OCI-M2 (cell line): ENCODE data around the gene CACNA1C.
"Not testable (repeated sequence)": the region's sequence is repeated elsewhere in the genome, so short reads cannot be mapped to it uniquely, and the experiment has no call there.

Experiments used
- DNase-seq: peaks from one replicate; lab custom pipeline; 2025; ENCODE audit not compliant: unreplicated experiment; lab: John Stamatoyannopoulos, UW

Gene CACNA1C

DNA sequence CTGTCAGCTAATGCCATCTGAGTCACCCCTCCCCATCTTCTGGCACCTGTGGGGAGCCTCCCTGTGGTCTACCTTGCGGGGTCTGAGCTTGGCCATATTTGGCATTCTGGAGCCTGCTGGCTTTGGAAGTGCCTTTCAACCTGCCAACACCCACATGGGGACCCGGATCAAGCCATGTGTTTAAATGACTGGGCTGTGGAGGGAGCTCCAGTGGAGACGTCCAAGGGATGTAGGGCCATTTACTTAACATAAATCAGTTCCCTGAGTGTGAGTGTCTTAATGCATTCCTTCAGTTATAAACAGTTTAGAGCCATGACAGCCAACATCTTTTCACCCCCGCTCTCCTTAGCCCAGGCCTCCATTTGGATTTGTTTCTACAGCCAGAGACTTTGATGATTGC, 22.0 kb downstream of the CACNA1C start:
- no peak for DNase-seq

GRCh38 chr12:2075508-2076195, 22.9 kb downstream of the CACNA1C start:
- no peak for DNase-seq

DNA sequence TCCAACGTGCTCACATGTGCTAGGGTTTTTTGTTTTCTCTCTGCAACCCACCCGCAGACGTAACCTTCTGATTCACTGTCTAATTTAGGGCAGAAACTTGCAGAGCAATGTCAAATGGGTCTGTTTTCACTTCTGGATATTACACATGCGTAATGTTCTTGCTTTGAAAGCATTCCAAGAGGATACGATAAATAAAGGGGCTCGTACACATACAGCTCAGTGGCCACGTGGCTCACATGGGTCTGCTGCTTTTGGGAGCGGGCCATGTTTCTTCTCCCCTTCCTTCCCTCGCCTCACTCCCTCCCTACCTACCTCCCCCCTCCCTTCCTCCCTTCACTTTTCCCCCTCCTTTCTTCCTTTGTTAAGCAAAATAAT, 23.4 kb downstream of the CACNA1C start:
- DNase-seq = no peak

GRCh38 chr12:2076728-2077127, 23.9 kb downstream of the CACNA1C start:
- DNase-seq = no peak

DNA sequence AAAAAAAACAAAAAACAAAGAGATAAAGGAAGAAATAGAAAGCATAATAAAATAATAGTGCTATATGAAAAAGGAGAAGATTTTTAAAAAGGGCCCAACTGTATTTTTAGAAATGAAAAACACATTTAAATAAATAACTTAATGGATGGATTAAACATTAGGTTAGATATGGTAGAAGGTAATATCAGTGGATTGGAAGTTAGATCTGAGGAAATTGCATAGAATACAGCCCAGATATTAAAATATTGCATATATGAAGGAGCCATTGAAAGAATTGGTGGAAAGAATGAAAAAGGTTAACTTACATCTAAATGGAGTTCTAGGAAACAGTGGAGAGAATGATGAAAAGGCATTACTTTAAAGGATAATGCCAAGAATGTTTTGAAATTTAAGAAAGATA, 27.8 kb downstream of the CACNA1C start:
- no peak for DNase-seq

GRCh38 chr12:2082321-2082720, 29.5 kb downstream of the CACNA1C start:
- DNase-seq = no peak

DNA sequence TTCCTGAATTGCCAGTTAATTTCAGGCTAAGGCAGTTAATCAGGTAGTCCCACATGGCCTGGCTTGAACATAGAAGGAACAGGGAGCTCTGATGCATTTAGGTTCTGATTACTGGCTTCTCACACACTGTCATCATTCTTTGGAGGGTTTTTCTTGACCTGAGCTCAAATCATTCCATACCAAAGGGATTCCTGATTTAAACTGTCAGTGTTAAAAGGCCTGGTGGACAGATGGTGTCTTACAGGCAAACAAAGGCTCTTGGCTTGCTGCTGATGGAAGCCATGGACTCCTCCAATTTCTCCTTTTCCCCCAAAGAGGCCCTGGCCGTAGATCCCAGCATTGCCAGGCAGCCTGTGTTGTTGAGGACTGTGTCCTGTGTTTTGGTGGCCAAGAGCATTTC, 30.2 kb downstream of the CACNA1C start:
- no peak for DNase-seq

DNA sequence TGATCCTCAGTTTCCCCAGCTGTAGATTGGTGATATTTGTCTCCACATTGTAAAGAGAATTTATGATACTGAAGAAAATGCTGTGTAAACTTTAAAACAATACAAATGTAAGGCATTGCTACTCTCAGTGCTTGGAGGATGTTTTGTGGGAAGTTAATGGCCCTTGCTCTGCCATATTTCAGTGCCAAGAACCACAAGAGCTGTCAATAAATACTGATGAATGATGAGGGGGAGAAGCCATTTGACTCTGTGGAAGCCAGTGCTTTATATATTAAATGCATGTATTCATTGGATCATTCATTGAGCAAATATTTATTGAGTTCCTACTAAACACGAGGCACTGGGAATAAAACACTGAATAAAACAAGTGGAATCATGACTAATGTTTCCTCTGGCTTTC, 30.8 kb downstream of the CACNA1C start:
- no peak for DNase-seq

DNA sequence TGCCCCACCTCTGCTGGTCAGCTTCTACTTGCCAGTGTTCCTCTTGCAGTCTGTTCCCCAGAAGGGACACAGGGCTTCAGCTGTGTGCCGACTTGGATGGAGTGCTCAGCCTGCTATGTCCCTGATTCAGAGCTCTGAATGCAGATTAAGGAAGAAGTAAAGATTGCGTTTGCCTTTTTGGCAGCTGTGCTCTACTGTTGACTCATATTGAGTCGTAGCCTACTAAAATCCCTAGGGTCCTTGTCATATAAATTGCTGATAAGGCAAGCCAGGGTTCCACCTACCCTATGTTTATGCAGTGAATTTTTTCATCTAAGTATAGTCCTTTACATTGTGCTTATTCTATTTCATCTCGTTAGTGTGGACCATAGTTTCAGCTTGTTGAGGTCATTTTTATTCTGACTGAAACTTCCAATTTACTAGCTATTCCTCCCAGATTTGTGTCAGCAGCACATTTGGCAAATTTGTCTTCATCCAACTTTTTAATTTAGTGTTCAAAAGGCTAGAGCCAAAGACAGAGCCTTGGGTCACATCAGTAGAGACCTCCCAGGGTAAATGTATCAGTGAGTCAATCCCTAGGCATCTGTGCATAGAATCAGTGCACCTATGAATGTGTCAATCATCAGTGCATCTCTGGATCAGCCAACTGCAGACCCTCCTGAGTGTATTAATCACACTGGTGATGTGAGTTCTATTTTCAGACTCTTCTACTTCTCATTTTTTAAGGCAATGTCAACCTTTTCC, 31.9 kb downstream of the CACNA1C start:
- no peak for DNase-seq

DNA sequence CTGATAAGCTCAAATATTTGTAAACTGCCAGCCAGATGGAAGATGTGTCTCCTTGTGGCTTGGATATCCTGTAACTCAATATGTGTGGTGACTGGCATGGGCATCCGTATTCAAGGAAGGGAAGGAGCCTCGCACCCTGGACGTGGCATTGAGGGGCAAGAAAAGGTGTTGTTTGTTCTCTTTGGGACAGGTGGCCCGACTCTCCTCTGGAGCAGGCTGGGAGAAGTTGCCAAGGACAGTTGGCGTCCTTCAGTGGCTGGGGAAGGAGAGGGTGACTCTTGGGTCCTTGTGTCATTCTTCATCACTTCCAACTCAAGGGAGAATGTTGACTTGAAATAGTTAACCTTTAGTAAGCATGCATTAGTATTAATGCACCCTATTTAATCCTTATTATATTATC, 39.6 kb downstream of the CACNA1C start:
- no peak for DNase-seq

DNA sequence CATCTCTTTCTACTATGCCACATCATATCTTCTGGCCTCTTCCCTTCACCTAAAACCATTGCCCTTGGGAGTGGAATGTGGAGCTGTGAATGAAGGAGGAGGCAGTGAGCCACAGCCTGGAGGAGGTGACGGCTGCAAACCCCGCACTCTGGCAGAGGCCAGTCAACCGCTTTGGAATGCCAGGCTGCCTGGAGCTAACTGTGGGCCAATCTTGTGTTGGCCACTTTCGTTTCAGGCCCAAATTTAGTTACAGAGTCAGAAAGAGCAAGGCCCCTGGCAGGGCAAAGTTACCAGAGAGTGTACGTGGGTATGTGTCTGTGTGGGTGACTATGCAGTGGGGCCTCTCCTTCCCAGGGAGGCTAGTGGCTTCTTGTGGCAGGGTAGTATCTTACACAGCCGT, 40.1 kb downstream of the CACNA1C start:
- no peak for DNase-seq

DNA sequence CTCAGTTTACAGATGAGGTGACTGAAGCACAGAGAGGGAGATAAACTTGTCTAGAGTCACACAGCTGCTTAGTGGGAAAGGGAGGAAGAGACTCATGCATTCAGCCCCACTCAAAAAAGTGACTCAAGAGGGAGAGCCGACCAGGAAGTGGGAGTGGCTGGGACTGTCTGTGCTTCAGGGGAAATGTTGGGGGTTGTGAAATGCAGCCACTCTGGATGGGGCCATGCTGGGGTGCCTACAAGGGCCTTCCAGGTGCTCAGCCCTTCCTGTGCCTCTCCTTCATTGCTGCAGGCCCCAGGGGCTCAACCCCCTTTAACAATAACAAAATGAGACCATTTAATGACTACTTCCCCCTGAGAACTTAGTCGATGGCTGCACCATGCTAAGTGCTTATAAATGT, 41.8 kb downstream of the CACNA1C start:
- DNase-seq = no peak

DNA sequence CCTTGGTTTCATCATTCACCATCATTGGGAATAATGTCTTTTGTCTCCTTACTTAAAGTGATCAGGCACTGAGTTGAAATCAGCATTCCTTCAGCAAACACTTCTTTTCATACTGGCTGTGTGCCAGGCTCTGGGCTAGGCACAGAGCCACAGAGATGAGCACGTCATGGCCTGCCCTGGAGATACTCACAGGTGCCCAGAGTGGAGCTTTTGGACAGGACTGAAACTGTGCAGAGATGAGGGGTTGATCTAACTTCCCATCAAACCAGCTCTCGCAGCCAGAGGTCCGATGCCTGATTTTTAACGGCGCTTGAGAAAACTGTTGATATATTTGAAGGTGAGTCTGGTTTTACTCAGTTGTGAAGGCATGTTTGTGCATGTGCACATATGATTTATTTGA, 43.1 kb downstream of the CACNA1C start:
- no peak for DNase-seq

GRCh38 chr12:2097617-2098016, 44.8 kb downstream of the CACNA1C start:
- no peak for DNase-seq

GRCh38 chr12:2098852-2099251, 46.1 kb downstream of the CACNA1C start:
- DNase-seq = no peak

GRCh38 chr12:2099595-2099994, 46.8 kb downstream of the CACNA1C start:
- DNase-seq = no peak

GRCh38 chr12:2101359-2101758, 48.6 kb downstream of the CACNA1C start:
- no peak for DNase-seq

GRCh38 chr12:2101771-2102170, 49.0 kb downstream of the CACNA1C start:
- no peak for DNase-seq

DNA sequence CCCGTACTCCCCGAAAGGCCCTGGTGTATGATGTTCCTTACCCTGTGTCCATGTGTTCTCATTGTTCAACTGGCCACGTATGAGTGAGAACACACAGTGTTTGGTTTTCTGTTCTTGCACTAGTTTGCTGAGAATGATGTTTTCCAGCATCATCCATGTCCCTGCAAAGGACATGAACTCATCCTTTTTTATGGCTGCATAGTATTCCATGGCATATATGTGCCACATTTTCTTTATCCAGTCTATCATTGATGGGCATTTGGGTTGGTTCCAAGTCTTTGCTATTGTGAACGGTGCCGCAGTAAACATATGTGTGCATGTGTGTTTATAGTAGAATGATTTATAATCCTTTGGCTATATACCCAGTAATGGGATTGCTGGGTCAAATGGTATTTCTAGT, 49.9 kb downstream of the CACNA1C start:
- not testable (repeated sequence) for DNase-seq

DNA sequence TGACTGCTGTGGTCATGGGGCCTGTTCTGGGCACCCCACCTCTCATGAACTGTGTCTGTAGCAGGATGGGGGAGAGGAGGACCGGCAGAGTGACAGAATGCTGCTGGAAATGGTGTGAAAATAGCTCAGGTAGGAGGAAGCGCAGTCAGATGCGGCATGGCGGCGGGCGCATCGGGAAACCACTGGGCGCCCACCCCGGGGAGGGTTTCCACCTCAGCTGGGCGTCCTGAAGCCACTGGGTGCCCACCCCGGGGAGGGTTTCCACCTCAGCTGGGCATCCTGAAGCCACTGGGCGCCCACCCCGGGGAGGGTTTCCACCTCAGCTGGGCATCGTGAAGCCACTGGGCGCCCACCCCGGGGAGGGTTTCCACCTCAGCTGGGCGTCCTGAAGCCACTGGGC, 52.6 kb downstream of the CACNA1C start:
- DNase-seq = not testable (repeated sequence)

DNA sequence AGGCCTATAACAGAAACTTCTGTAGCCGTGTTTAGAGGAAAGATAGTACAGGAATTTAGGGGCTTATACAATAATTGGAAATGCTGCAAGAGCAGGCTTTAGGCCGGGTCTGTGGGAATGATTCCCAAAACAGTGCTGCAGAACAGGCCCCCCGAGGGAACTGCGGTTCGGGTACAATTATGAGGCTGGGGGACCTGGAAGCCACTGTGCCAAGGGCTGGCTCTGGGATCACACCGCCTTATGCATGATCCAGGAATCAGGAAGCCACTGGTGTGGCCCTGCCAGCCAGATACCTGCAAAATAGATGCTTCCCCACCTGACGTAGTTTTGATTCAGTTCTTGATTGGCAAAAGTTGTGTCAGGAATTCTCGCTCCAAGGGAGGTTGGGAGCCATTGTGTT, 55.4 kb downstream of the CACNA1C start:
- DNase-seq = no peak

- DNase-seq = no peak
Observed at GRCh38 chr12:2108975-2109671, 56.3 kb downstream of the CACNA1C start.
